CD4-positive, alpha-beta T cell (primary cell): ENCODE data around the gene LIPA. TPM values are rescaled to one million over a fixed set of nuclear protein-coding genes. Genes with fewer than 3 reads are reported as not detected.

Experiments used
- ATAC-seq: fragments of 200-7000 bp; cut with Tn5 transposase; one replicate; pipeline ENCODE4 v1.10.0; 2022; ENCODE audit warnings: mild to moderate bottlenecking; ENCODE audit not compliant: poor library complexity
- CTCF ChIA-PET: fragments of 350-600 bp; sonication (Branson Sonifier 250); formaldehyde crosslinking; loops from one replicate; lab custom pipeline; 2021; ENCODE audit warnings: antibody characterized with exemption, inconsistent platforms; lab: Charles Lee
- POLR2A ChIA-PET: fragments of 350-600 bp; sonication (Branson Sonifier 250); formaldehyde crosslinking; loops from one replicate; lab custom pipeline; 2021; ENCODE audit warnings: antibody characterized with exemption, inconsistent platforms; lab: Charles Lee
- DNase-seq, 14 experiments: peaks; one replicate each; pipeline ENCODE4 v3.0.0-alpha.2; 2013 to 2020; ENCODE audit warnings: mixed read lengths in 2 of 14
- H3K27ac ChIP-seq, 2 donors: one replicate each; pipeline versions ENCODE4 v1.5.1 to v1.7.0; 2013; ENCODE audit warnings: low read length in 2 of 2, low read depth in 1 of 2, mild to moderate bottlenecking in 1 of 2
- H3K27me3 ChIP-seq, 2 experiments: 1 replicate in 1 of 2; 2 replicates in 1 of 2; pipeline versions ENCODE4 v1.6.1 to v1.7.0; 2013; ENCODE audit warnings: low read length in 2 of 2, control low read depth in 1 of 2, mild to moderate bottlenecking in 1 of 2, moderate library complexity in 1 of 2; ENCODE audit not compliant: insufficient read depth in 2 of 2, control insufficient read depth in 1 of 2
- H3K36me3 ChIP-seq: one replicate; pipeline ENCODE4 v1.6.1; 2013; ENCODE audit warnings: low read length, control low read depth; ENCODE audit not compliant: insufficient read depth
- H3K4me1 ChIP-seq: one replicate; pipeline ENCODE4 v1.6.1; 2013; ENCODE audit warnings: low read length, control low read depth; ENCODE audit not compliant: insufficient read depth
- H3K4me3 ChIP-seq: one replicate; pipeline ENCODE4 v1.5.1; 2013; ENCODE audit warnings: mild to moderate bottlenecking, low read length, moderate library complexity
- H3K9me3 ChIP-seq, 2 experiments: 1 replicate in 1 of 2; 2 replicates in 1 of 2; pipeline versions ENCODE4 v1.6.1 to v1.7.0; 2013; ENCODE audit warnings: low read length in 2 of 2, mild to moderate bottlenecking in 2 of 2, control low read depth in 1 of 2, moderate library complexity in 1 of 2; ENCODE audit not compliant: control insufficient read depth in 1 of 2, insufficient read depth in 1 of 2
- H3K27ac Mint-ChIP-seq: one replicate; pipeline ENCODE4 v1.8.0; 2020; ENCODE audit warnings: mixed read lengths
- H3K27me3 Mint-ChIP-seq: one replicate; pipeline ENCODE4 v1.8.0; 2021; ENCODE audit warnings: mixed read lengths
- H3K36me3 Mint-ChIP-seq: one replicate; pipeline ENCODE4 v1.8.0; 2021; ENCODE audit warnings: low read depth, mixed read lengths
- H3K4me1 Mint-ChIP-seq: one replicate; pipeline ENCODE4 v1.8.0; 2021; ENCODE audit warnings: low read depth, mixed read lengths
- H3K4me3 Mint-ChIP-seq: one replicate; pipeline ENCODE4 v1.8.0; 2020; ENCODE audit warnings: mild to moderate bottlenecking, mixed read lengths
- H3K9me3 Mint-ChIP-seq: one replicate; pipeline ENCODE4 v1.8.0; 2020; ENCODE audit warnings: mixed read lengths
- intact Hi-C, 2 experiments: fragments of 100-400 bp; cut with DNase I in 1 of 2; cut with micrococcal nuclease in 1 of 2; formaldehyde crosslinking; loops; one replicate each; pipeline versions ENCODE4 v1.15.1 to v1.9.0; 2023 to 2025; cut with DNase I, micrococcal nuclease
- total RNA-seq, 174 experiments: library from RNA in 2 of 174; stranded (reverse) in 2 of 174; gene quantifications; one replicate each; pipeline ENCODE4 v1.2.3 and lab custom pipeline; 2021 to 2026
- TF ChIP-seq, protein P1 (sequence below): fragments of 200-600 bp; IDR thresholded peaks from one replicate; pipeline ENCODE4 v1.8.0; 2022; ENCODE audit warnings: antibody characterized with exemption, mild to moderate bottlenecking

Gene LIPA
- total RNA-seq, 2 experiments from 2014 or later: 15.6 to 16.4 TPM

GRCh38 chr10:89167915-89168314 is 83.7 kb downstream of the LIPA start:
- Mint-ChIP-seq H3K27ac (no peak overlapping the region), H3K4me1 (peaks cover 16% of the 10 kb centered on the region), H3K4me3 (no peak overlapping the region), H3K36me3 (no peaks in the 10 kb centered on the region), H3K9me3 (no peaks in the 10 kb centered on the region), H3K27me3 (peaks cover 3% of the 10 kb centered on the region)
- ChIA-PET CTCF (interaction anchor here (0.6 kb wide), 1 partner anchor 83 kb away, joined by 3 read pairs; no protein-coding TSS in a partner anchor), POLR2A (no interaction called here)
- no peak for DNase-seq
- TF ChIP-seq, protein P1, sequence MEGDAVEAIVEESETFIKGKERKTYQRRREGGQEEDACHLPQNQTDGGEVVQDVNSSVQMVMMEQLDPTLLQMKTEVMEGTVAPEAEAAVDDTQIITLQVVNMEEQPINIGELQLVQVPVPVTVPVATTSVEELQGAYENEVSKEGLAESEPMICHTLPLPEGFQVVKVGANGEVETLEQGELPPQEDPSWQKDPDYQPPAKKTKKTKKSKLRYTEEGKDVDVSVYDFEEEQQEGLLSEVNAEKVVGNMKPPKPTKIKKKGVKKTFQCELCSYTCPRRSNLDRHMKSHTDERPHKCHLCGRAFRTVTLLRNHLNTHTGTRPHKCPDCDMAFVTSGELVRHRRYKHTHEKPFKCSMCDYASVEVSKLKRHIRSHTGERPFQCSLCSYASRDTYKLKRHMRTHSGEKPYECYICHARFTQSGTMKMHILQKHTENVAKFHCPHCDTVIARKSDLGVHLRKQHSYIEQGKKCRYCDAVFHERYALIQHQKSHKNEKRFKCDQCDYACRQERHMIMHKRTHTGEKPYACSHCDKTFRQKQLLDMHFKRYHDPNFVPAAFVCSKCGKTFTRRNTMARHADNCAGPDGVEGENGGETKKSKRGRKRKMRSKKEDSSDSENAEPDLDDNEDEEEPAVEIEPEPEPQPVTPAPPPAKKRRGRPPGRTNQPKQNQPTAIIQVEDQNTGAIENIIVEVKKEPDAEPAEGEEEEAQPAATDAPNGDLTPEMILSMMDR: no peak
- intact Hi-C loops: no loop called here
- Histone ChIP-seq H3K4me1 (peaks cover 8% of the 10 kb centered on the region), H3K4me3 (no peak overlapping the region), H3K36me3 (no peaks in the 10 kb centered on the region), H3K27me3 (peaks cover 0 to 13% of the 10 kb centered on the region in 2 experiments), H3K9me3 (no peaks in the 10 kb centered on the region), H3K27ac (no peak overlapping the region)
- no peak for ATAC-seq

- H3K27me3 Mint-ChIP-seq: no peaks in the 10 kb centered on the region
- TF ChIP-seq, protein P1: no peak
- Histone ChIP-seq H3K27ac (no peak overlapping the region), H3K36me3 (no peaks in the 10 kb centered on the region), H3K4me1 (peaks cover 8% of the 10 kb centered on the region), H3K27me3 (peaks cover 0 to 5% of the 10 kb centered on the region in 2 experiments), H3K4me3 (no peak overlapping the region), H3K9me3 (no peaks in the 10 kb centered on the region)
- H3K4me1 Mint-ChIP-seq: peaks cover 16% of the 10 kb centered on the region
- no peak for ATAC-seq
- no peak overlapping the region for H3K4me3 Mint-ChIP-seq
- intact Hi-C loops: no loop called here
- no peak for DNase-seq
- POLR2A ChIA-PET: no interaction called here
- no peaks in the 10 kb centered on the region for H3K9me3 Mint-ChIP-seq
- H3K36me3 Mint-ChIP-seq: no peaks in the 10 kb centered on the region
- H3K27ac Mint-ChIP-seq: no peak overlapping the region
- CTCF ChIA-PET: no interaction called here
Measured at GRCh38 chr10:89165923-89166322, 85.7 kb downstream of the LIPA start.

DNA sequence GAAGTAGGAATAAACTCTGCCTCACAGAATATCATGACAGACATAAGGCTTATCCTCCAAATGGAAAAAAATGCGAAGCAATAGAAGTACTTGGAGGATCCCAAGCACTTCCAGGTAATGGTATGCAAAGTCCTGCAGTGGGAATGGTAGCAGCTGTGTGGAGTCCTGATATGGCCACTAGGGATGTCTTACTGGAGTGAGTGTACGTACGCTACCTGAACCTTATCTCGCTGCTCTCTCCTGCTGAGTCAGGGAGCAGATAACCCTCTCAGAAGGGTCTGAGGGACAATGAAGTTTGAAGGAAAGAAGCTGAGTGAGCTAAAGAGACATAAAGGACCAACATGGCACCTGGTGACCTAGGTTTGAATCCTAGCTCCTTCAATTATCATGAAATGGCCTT is 86.7 kb downstream of the LIPA start:
- Mint-ChIP-seq H3K27me3 (no peaks in the 10 kb centered on the region), H3K4me3 (no peak overlapping the region)

More for the DNA sequence above, 86.7 kb downstream of the LIPA start:
- no peak overlapping the region for H3K27ac Mint-ChIP-seq
- intact Hi-C loops: no loop called here
- Histone ChIP-seq H3K4me1 (peaks cover 8% of the 10 kb centered on the region), H3K27me3 (peaks cover 0 to 5% of the 10 kb centered on the region in 2 experiments), H3K9me3 (no peaks in the 10 kb centered on the region), H3K4me3 (no peak overlapping the region), H3K27ac (no peak overlapping the region), H3K36me3 (no peaks in the 10 kb centered on the region)
- H3K4me1 Mint-ChIP-seq: peaks cover 16% of the 10 kb centered on the region
- TF ChIP-seq, protein P1: no peak
- ChIA-PET POLR2A (no interaction called here), CTCF (no interaction called here)
- no peaks in the 10 kb centered on the region for H3K9me3 Mint-ChIP-seq
- DNase-seq (no peak), ATAC-seq (no peak)
- no peaks in the 10 kb centered on the region for H3K36me3 Mint-ChIP-seq
